ENCODE data around the gene AP3B2. TPM values are rescaled to one million over a fixed set of nuclear protein-coding genes. Genes with fewer than 3 reads are reported as not detected.

AP3B2 gene
- polyA plus RNA-seq, 1 experiment = 0.22 TPM

DNA sequence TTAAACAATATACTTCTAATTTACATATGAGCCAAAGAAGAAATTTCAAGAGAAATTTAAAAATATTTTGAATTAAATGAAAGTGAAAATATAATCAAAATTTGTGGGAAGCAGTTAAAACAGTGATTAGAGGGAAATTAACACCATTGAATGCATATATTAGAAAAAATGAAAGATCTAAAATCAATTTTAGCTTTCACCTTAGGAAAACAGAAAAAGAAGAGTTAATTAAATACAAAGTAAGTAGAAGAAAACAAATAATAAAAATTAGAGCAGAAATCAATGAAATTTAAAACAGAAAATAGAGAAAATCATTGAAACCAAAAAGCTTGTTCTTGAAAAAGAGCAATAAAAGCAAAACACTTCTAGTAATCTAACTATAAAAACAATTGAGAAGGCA is 38.6 kb upstream of the AP3B2 start:
- POLR2A ChIA-PET = no interaction called here
- CTCF ChIA-PET = interaction anchor here (1.4 kb wide), 1 partner anchor 209 kb away, joined by 3 read pairs; no protein-coding TSS in a partner anchor
- DNase-seq (ENCODE audit: low read depth, low spot score) = no peak
- TF ChIP-seq, protein P1, sequence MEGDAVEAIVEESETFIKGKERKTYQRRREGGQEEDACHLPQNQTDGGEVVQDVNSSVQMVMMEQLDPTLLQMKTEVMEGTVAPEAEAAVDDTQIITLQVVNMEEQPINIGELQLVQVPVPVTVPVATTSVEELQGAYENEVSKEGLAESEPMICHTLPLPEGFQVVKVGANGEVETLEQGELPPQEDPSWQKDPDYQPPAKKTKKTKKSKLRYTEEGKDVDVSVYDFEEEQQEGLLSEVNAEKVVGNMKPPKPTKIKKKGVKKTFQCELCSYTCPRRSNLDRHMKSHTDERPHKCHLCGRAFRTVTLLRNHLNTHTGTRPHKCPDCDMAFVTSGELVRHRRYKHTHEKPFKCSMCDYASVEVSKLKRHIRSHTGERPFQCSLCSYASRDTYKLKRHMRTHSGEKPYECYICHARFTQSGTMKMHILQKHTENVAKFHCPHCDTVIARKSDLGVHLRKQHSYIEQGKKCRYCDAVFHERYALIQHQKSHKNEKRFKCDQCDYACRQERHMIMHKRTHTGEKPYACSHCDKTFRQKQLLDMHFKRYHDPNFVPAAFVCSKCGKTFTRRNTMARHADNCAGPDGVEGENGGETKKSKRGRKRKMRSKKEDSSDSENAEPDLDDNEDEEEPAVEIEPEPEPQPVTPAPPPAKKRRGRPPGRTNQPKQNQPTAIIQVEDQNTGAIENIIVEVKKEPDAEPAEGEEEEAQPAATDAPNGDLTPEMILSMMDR (IDR thresholded peaks at IDR 0.05; ENCODE audit: low read depth, low read length) = no peak
- no peak overlapping the region for H3K27ac ChIP-seq (ENCODE audit: low read depth, low read length)
- H3K27me3 ChIP-seq (ENCODE audit: control insufficient read depth, insufficient read depth, low read length) = no peaks in the 10 kb centered on the region
- no peak overlapping the region for H3K4me3 ChIP-seq (ENCODE audit: low read depth, low read length)
- no peaks in the 10 kb centered on the region for H3K9me3 ChIP-seq (ENCODE audit: control insufficient read depth, insufficient read depth, low read length)

DNA sequence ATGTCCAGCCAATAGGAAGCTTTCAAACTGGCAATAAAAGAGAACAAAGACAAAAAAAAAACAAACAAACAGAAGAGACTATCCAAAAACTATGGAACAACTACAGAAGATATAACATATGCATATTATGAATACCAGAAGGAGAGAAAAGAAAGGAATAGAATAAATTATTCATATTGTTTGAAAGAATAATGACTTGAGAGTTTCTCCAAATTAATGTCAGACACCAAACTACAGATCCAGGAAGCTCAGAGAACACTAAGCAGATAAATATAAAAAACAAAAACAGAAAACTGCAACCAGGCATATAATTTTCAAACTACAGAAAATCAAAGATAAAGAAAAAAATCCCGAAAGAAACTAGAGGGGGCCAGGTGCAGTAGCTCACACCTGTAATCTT is 34.1 kb upstream of the AP3B2 start:
- no peaks in the 10 kb centered on the region for H3K9me3 ChIP-seq (ENCODE audit: control insufficient read depth, insufficient read depth, low read length)
- ChIA-PET CTCF (interaction anchor here (0.7 kb wide), 1 partner anchor 256 kb away, joined by 4 read pairs; no protein-coding TSS in a partner anchor), POLR2A (interaction anchor here (0.7 kb wide), 1 partner anchor 297 kb away, joined by 3 read pairs; no protein-coding TSS in a partner anchor)
- DNase-seq (ENCODE audit: low read depth, low spot score) = no peak
- no peaks in the 10 kb centered on the region for H3K27me3 ChIP-seq (ENCODE audit: control insufficient read depth, insufficient read depth, low read length)
- TF ChIP-seq, protein P1 (IDR thresholded peaks at IDR 0.05; ENCODE audit: low read depth, low read length) = no peak
- H3K27ac ChIP-seq (ENCODE audit: low read depth, low read length) = no peak overlapping the region
- H3K4me3 ChIP-seq (ENCODE audit: low read depth, low read length) = no peak overlapping the region

DNA sequence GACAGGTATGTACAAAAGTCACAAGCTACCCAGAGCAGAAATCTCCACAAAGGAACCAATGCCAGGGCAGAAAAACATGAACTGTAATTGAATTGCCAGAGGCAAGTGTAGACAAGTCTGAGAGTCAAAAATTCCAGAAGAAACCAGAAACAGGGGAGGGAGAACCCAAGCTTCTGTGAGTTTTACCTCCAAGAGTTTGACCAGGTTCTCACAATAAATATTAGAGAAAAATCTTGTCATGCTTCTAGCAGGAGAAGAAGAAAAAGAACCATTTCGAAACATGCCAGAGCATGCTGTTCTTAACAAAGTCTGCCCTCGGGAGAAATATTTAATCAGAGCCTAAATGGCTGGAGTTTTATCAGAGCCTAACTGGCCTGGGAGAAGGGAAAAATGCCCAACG is 32.5 kb upstream of the AP3B2 start:
- ChIA-PET CTCF (interaction anchor here (0.7 kb wide), 2 partner anchors 10 to 203 kb away, joined by 3 read pairs; no protein-coding TSS in a partner anchor), POLR2A (no interaction called here)
- no peaks in the 10 kb centered on the region for H3K27me3 ChIP-seq (ENCODE audit: control insufficient read depth, insufficient read depth, low read length)
- H3K4me3 ChIP-seq (ENCODE audit: low read depth, low read length) = no peak overlapping the region
- TF ChIP-seq, protein P1 (IDR thresholded peaks at IDR 0.05; ENCODE audit: low read depth, low read length) = no peak
- peak overlapping the region; percentile 11 for H3K27ac ChIP-seq (ENCODE audit: low read depth, low read length)
- H3K9me3 ChIP-seq (ENCODE audit: control insufficient read depth, insufficient read depth, low read length) = no peaks in the 10 kb centered on the region
- no peak for DNase-seq (ENCODE audit: low read depth, low spot score)

DNA sequence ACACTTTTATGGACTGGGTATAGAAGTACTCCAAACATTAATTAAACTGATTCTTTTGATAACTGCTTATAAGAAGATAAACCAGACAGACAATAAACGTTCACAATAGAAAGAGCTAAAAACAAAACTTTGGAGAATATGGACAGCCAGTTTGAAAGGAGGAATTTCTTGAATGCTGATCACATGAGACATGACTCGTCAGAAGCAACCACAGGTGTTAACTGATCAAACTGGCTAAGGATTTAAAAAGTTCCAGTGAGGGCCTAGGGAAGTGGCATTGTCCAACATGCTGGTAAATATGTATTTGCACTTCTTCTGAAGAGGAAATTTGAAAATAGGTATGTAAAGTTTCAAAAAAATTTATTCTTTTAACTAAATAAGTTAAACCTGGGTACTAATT is 29.4 kb upstream of the AP3B2 start:
- no peak overlapping the region for H3K27ac ChIP-seq (ENCODE audit: low read depth, low read length)
- H3K9me3 ChIP-seq (ENCODE audit: control insufficient read depth, insufficient read depth, low read length) = no peaks in the 10 kb centered on the region
- no peak overlapping the region for H3K4me3 ChIP-seq (ENCODE audit: low read depth, low read length)
- POLR2A ChIA-PET = no interaction called here
- TF ChIP-seq, protein P1 (IDR thresholded peaks at IDR 0.05; ENCODE audit: low read depth, low read length) = no peak
- CTCF ChIA-PET = no interaction called here
- DNase-seq (ENCODE audit: low read depth, low spot score) = no peak
- H3K27me3 ChIP-seq (ENCODE audit: control insufficient read depth, insufficient read depth, low read length) = no peaks in the 10 kb centered on the region

DNA sequence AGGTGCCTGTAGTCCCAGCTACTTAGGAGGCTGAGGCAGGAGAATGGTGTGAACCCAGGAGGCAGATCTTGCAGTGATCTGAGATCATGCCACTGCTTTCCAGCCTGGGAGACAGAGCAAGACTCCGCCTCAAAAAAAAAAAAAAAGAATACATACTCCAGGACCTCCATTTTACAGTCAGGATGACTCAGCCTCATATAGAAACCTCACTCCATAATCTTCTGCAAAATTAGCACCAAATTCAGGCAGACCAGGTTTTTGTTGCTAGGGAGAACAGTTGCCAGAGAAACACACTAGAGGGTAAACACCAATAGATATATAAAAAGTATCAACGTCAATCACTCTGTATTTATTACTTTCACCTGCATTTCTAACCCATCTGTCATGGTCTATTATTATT is 28.3 kb upstream of the AP3B2 start:
- H3K9me3 ChIP-seq (ENCODE audit: control insufficient read depth, insufficient read depth, low read length) = no peaks in the 10 kb centered on the region
- no peaks in the 10 kb centered on the region for H3K27me3 ChIP-seq (ENCODE audit: control insufficient read depth, insufficient read depth, low read length)
- TF ChIP-seq, protein P1 (IDR thresholded peaks at IDR 0.05; ENCODE audit: low read depth, low read length) = no peak
- POLR2A ChIA-PET = no interaction called here
- H3K27ac ChIP-seq (ENCODE audit: low read depth, low read length) = no peak overlapping the region
- H3K4me3 ChIP-seq (ENCODE audit: low read depth, low read length) = no peak overlapping the region
- CTCF ChIA-PET = no interaction called here
- DNase-seq (ENCODE audit: low read depth, low spot score) = no peak
